ENCODE results near the gene INPP5E.

The INPP5E gene

DNA sequence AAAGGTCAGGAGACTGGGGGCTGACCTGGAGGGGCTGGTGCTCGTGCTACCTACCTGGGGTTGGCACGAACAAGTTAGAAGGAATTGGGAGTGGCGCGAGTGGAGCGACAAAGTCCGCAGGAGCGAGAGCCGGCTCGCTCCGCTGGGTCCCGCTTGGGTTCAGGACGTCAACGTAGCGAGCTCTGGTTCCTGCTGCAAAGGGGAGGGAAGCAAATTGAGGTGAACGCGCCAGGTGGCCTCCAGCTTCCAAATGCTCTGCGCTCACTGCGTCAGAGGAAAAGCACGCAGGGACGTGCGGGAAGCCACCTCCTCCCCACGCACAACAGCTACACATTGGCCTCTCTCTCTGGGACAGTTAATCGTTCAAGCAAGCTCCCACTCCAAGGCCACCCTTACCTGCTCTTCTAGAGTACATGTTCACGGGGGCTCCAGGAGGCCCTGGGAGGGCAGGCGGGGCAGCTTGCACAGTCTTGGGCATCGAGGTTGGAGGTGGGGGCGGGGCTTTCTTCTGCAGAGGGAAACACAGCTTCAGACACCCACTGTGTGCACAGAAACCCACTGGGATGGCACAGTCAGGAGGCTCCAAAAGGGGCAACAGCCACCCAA lies 7.6 kb upstream of the INPP5E start:
- DNase-seq (ENCODE audit: low spot score): no peak

DNA sequence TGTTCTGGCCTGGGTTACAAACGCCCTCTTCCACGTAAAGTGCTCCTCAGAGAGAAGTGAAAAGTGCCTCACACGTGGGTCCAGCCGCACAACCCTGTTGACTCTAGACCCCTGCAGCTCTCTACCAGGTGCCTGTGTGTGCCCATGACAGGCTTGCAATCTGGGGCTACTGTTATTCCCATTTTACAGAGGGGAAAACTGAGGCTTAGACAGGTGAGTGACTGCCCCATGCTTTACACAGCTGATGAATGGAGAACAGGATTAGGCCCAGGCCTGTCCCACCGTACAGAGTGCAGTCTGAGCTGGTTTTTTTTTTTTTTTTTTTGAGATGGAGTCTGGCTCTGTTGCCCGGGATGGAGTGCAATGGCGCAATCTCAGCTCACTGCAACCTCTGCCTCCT lies 6.2 kb upstream of the INPP5E start:
- no peak for DNase-seq (ENCODE audit: low spot score)

DNA sequence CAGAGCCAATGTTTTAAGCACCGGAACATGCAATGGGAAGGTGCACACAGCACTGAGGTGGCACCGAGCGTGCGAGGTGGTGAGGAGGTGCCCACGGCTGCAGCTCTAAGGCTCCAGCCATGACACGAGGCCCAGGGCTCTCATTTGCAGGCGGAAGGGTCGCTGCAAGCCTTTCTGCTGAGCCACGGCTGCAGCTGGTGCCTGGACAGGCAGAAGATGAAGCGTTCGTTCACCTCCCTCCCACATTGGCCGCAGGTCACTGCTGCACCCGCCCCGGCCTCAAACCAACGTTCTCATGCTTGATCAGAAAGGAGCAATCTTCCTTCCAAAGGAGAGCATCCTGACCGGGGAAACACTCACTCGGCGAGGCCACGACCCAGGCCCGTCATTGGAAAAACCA lies 4.5 kb upstream of the INPP5E start:
- DNase-seq (ENCODE audit: low spot score): no peak

DNA sequence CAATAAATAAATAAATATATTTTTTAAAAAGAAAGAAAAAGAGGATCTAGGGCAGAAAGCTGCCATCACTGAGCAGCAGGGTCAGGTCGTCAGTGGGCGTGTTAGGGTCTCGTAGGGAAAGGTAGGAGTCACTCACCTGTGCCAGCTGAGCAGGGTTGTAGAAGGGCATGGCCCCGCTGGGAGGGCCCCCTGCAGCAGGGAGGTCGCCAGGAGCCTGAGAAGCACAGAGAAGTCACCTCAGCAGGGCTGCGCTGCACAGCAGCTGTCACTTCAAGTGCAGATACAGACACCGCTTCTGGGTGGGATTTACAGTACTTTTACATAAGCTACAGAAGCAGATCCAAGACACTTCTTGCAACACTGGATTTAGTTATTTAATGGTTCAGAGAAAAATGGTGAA lies 4.0 kb upstream of the INPP5E start:
- no peak for DNase-seq (ENCODE audit: low spot score)

DNA sequence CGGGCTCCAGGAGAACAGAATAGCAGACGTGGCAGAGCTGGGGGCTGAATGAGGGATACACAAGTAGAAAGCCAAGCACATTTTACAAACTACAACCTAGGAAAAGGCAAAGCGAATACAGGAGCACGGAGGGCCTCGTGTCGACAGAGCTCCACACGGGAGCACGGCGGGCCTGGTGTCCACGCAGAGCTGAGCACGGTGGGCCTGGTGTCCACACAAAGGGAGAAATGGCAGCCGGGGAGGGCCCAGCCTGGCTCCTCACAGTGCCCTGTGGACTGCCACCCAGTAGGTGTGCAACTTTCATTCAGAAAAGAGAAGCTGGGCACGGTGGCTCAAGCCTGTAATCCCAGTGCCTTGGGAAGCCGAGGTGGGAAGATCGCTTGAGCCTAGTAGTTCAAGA lies 3.4 kb upstream of the INPP5E start:
- no peak for DNase-seq (ENCODE audit: low spot score)

DNA sequence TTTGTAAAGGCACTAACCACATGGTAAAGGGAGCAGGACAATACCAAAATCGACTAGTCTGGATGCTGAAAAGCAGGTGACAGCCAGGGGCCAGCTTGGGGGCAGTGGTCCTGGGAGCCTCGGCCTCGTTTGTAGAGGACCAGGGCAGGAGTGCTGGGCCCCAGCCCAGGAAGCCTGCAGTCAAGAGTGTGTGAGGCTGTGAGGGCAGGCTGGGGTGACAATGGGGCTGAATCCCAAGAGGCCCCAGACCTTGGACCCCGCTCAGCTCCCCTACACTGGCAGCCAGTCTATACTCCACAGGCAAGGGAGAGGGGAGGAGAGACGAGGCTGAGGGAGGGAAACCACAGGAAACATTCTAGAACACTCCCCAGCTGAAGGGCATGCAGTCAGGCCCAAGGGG lies 2.6 kb upstream of the INPP5E start:
- DNase-seq (ENCODE audit: low spot score): no peak

DNA sequence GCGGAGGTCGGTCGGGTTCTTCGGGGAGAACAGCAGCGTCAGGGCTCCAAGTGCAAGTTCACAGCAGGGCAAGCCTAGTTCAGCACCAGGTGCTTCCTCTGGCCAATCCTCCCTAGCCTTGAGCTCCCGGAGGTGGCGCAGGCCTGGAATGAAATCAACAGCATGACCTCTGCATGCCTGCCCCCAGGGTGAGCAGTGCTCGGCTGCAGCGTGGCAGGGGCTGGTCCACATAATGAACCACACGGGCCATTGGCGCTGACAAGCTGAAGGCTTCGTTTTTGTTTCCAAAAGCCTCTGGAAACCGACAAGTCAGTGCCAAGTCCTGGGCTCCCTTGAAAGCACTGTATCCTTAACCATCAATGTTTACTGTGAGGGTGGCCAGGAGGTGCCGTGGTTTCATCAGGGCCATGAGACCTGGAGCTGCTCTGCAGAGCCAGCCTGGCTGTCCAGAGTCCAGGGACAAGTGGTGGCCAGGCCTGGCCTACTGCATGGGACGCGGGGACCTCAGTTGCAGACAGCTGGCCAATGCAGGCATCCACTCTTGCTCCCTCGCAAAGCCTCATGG lies 2.1 kb upstream of the INPP5E start:
- no peak for DNase-seq (ENCODE audit: low spot score)

DNA sequence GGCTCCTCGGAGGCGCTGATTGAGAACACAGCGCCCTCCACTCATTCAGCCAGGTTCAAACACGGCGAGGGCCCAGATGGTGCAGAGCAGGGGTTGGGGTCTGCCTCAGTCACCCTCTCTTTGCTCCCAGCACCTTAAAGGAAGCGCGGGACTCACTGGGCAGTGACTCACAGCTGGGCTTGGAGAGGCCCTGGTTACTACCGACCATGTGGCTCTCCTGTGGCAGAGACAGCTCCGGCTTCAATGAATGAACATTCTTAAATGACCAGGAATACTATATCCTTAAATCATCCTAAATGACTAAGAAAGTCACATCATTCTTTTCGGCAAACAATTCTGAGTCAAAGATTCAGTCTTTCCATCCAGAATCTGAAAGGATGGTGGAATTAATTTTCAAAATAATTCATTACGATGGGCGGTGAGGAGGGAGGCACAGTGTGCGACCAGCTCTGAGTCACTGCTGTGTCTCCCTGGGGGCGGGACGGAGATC lies 1.6 kb upstream of the INPP5E start:
- DNase-seq (ENCODE audit: low spot score): no peak

DNA sequence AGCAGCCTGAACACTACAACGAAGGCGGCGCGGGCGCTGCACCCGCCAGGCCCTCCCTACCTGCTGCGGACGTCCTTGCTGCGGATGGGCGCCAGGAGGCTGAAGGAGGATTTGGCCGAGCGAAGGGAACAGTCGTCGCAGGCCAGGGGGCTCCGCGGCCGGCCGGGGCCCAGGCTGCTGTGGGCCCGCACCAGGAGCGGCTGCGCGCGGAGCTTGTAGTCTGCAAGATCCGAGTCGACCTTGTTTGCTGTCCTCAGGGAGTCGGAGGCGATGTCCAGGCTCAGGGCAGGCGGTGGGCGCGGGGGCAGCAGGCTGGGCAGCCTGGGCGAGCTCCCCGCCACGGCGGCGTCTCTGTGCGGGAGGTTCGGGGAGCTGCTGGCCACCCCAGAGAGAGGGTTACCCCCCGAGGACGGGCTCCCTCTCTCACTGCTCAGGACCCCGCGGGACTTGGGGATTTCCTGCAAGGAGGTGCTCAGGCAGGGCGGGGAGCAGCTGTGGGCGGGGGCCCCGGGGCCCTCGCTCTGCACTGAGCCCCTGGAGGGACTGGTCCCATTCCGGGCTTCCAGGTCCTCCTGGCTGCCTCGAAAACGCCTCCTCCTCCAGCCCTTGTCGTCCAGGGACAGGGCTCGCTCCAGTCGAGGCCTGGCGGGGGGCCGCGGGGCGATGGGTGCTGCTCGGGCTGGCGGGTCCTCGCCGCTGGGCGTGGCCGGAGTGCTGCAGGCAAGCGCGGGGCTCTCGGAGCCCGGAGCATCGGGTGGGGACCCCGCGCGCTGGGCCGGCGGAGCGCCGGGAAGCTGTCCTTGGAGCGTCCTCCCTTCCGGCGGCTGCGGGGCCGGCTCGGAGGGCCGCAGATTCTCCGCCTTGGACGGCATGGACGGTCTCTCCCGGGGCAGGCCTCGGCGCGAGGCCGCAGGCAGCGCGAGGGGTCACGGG lies 831 bp downstream of the INPP5E start:
- DNase-seq (ENCODE audit: low spot score): peak; percentile 12

DNA sequence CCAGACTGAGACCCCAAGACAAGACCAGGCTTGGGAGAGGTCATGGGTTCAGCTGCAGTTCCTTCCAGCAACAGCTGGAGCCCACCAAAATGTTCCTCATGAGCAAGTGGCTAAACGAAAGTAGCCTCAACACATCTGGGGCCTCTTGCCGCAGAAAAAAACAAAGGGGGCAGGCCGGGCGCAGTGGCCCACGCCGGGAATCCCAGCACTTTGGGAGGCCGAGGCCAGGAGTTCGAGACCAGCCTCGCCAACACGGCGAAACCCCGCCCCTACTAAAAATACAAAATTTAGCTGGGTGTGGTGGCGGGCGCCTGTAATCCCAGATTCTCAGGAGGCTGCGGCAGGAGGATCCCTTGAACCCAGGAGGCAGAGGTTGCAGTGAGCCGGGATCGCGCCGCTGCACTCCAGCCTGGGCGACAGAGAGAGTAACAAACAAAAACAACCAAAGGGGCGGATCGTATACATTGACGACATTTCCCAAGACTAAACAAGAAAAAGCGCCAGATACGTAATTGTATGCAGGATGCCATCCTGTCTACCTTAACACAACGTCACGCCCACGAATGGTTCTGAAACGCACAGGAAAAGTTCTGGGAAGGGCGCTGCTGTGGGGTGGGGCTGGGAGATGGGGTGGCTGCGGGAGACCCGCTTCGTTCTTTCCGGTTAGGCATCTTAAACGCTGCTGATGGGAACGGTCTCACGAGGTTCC lies 1.7 kb downstream of the INPP5E start:
- DNase-seq (ENCODE audit: low spot score): no peak

DNA sequence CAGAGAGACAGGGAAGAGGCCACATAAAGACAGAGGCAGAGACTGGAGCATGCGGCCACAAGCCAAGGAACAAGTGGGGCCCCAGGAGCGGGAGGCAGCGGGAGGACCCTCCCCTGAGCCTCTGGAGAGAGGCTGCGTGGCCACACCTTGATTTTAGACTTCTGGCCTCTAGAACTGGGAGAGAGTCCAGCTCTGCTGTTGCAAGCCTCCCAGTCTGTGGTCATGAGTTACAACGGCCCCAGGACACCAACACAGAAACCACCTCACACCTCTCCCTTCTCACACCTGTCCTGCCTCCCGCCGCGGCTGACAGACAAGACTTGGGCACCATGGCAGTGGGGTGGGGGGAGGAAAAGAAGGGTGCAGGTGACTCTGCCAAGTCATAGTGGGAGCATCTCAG lies 2.2 kb downstream of the INPP5E start:
- DNase-seq (ENCODE audit: low spot score): no peak

DNA sequence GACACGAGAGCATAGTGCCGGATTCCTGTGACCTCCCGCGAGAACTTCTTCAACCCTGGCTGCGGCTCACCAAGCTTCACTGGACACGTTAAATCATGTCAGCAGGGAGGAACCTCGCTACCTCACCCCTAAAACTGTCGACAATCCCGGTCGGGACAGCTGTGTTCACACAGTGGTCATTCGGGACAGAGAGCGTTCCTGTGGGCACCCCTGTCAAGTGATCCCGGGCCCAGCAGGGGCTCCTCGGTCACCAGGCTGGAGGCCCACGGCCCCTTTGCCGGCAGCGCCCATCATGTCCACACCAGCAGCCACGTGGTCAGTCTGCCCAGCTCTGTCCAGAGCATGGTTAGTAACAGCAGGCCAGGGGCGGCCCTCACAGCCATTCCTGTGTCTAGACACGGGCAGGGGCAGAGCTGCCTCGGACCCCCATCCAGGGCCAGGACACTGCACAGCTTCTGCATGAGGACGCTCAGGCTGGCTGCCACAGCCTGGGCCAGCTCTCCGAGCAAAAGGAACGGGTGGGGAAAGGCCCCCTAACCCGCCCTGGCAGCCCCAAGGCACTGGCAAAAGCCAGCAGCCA lies 3.5 kb downstream of the INPP5E start:
- DNase-seq (ENCODE audit: low spot score): no peak

DNA sequence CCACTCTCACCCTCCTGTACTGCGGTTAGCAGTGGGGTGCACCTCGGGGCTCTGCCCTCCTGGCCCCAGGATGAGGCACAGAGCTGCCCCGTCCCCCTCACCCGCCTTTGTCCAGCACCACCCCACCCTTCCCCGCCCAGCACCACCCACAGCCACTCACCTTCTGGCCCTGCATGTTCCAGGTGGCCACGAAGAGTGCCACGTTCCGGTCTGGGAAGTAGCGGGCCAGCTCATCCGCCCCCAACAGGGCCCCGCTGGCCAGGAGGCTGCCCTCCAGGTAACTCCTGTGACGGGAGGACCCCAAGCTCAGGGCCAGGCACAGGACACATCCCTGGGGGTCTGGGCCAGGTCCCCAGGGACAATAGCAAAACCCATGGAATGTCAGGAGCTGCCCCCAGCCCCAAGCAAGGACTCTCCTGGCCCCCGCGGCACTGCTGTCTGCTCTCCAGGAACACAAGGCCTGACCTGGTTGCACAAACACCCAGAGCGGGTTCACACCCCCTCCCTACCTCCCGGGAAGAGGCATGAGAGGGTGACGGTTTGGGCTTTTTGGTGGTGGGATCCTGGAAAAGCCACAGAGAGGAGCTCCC lies 5.0 kb downstream of the INPP5E start:
- no peak for DNase-seq (ENCODE audit: low spot score)

DNA sequence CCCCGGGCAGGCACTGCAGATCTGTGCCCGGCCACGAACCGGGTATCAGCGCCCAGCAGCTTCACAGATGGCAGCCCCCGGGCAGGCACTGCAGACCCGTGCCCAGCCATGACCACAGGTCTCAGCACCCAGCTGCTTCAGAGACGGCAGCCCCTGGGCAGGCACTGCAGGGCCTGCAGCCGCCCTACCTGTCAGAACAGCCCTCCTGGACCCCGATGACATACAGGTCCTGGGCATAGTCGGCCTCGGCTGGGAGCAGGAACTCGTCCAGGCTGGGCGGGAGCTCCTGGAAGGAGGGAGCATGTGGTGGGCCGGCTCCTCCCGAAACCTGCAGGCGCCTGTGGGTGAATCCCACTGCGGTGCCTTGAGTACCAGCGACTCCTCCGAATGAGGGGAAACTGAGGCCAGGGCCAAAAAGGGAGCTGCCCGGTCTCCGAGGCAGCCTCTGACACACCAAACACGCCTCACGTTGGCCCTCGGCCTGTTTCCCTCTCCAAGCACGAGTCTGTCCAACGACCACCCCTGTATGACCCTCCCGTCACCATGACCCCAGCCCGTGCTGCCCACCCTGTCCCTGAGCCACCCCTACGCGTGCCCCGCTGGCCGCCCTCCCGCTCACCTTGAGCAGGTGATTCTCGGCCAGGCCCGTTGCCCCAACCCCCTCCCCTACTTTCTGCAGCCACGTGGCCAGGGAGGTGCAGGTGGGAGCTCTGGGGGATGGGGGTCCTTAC lies 5.6 kb downstream of the INPP5E start:
- DNase-seq (ENCODE audit: low spot score): no peak

DNA sequence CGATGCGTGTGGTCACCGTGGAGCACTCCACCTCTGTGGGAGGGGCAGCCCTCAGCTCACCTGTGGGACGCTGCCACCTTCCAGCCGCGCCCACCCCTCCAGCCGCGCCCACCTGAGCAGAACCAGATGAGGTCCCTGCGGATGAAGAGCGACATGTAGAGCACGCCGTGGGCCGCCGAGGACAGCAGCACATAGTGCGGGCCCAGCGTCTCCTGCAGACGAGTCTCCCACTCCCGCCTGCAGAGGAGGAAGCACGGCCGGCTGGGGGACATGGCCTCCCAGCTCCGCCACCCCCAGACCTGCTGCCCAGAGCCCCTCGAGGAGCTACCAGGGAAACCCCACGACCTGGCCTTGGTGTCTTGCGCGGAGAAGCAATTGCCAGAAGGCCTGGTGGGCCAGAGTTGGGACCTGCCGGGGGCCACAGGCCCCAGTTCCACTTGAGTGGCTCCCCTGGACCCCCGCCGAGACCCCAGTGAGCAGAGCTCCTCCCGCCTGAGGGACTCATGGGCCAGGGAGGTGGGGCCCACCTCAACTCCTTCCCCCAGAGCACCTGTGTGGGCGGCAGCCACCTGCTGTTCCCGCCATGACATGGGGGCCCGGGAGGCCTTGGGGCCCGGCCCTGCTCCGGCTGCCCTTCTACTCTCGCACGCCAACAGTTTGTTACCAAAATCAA lies 6.5 kb downstream of the INPP5E start:
- no peak for DNase-seq (ENCODE audit: low spot score)

DNA sequence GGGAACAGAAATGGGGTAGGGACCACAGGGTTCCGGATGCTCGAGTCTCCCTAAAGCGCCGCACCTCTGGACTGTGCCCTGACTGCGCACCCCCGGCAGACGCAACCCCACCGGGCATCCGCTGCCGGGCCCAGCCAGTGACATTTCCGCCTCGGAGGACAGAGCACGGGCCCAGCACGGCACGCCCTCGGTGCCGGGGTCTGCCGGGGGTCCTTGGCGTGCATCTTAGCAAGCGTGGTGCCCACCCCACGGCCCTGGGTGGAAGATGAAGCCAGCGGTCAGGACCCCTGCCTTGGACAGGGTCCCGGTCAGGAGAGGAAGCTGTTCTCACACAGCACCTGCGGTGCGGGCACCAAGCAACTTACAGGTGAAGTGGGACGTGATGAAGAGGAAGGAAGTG lies 7.1 kb downstream of the INPP5E start:
- no peak for DNase-seq (ENCODE audit: low spot score)

DNA sequence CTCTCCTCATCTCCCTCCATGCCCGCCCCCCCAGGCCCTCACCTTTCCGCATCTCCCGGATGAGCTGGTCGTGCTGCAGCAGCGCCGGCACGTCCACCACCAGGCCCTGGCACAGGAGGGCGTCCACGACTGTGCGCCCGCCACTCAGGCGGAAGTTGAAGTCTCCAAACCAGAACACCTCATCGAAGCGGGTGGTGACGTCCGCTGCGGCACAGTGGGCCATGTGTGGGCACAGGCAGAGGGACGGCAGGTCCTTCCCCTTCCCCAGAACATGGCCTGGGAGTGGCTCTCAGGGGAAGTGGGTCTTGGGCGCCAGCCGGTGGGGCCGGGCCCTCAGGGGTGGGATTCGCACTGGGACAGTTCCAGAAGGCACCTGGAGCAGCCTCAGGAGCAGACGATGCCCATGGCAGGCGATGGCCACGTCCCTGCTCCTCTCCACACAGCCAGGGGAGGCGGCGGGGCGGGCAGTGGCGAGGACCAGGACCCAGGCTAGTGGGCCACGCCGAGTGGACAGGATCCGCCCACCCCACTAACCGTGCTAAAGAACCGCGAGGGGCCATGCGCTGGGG lies 7.8 kb downstream of the INPP5E start:
- DNase-seq (ENCODE audit: low spot score): no peak

DNA sequence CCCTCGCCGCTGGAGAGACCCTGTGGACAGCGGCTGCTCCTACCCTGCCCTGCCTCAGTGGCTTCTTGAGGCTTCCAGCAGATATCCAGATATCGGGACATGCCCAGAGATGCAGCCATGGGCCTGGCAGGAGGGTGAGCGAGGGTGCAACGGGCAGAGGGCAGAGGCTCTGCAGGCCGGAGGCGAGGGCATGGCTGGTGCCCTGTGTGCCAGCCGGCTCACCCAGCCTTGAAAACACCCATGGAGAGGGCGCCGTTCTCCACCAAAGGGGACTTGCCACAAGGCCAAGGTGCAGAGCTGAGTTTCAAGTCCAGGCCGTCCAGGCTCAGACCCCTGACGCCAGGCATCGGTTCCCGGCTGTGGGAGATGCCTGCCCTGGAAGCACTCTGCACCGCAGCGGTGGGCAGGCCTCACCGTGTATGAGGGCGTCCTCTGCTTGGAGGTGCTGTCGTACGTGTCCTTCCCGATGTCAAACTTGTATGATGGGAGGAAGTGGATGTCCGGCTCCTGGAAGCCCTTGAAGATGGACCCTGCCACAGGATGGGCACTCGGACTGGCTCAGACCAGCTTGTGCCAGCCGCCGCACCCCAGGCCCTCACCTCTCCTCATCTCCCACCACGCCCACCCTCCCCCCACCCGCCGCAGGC lies 8.9 kb downstream of the INPP5E start:
- no peak for DNase-seq (ENCODE audit: low spot score)

DNA sequence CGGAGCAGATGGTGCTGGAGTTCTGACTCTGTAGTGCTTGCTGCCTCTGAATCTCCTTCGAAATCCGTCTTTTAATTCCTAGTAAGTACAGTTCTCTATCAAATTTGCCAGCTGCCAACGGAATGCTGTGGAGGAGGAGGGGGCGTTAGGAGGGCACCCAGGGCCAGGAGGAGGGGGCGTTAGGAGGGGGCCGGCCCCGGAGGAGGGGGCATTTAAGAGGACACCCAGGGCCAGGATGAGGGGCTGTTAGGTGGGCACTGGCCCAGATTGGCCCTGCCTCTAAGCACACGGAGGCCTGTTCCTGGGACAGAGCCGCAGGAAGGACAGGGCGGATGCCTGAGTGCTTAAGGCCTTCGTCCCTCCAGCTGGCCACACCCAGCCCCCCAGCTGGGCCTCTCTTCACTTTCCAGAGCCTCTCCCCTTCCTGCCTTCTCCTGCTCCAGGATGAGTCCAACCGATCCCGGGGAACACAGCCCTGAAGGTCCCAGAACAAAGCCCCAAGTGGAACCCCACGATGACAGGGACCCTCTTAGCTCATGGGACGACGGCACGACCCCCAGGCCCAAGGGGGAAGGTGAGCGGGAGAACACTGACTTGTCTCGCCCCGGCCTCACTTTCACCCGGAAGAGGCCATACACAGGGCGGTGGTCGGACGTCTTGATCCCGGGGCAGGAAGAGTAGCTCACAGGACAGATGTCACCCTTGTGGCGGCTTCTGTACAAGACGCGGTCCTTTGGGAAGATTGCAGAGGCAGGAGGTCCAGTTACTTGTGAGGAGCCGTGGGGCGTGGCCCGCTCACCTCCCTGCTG lies 9.8 kb downstream of the INPP5E start:
- DNase-seq (ENCODE audit: low spot score): no peak

All from hematopoietic multipotent progenitor cell treated with erythropoietin and hydrocortisone succinate and interleukin-3 and kit ligand, for 15 days (in vitro differentiated cells).